ENCODE measurements around the gene PKD2L1. TPM values are rescaled to one million over a fixed set of nuclear protein-coding genes. Genes with fewer than 3 reads are reported as not detected.

PKD2L1 gene
- total and polyA plus RNA-seq, 2 of the 8 experiments (the other 6 are each of a cell fraction or from before 2014, with no cell fraction given), result 0.20 to 0.33 TPM

DNA sequence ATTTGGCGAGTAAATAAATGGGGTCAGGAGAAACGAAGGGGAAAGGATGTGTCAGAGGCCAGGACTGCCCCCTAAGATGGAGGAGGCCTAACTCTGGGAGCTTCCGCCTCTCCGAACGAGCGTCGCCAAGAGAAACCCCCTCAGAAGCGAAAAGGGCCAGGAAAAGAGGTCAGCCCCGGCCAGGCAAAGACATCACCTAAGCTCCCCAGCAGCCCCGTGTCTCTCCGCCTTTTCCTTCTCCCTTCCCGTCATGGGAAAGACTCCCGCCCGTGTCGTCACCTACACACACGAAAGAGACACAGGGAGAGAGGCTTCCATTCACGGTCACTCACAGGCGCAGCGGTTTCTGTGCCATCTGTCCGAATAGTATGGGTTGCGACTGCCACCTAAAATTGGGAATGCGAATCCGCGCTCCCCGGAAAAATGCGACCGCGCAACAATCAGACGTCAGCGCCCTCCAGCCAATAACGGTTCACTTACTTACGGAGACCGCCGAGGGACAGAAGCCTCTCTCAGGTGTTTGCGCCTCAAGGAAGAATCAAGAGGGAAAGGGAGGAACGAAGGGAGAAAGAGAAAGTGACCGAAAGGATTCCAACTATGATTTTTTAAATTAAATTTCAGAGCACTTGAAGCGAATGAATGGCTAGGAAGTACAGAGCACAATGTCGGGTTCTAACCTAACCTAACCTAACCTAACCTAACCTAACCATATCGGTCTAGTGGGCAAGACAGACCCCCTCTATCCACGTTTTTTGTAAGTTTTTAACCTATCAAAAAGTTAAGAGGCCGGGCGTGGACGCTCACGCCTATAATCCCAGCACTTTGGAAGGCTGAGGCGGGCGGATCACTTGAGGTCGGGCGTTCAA, 62.6 kb downstream of the PKD2L1 start, which contains the start of gene CWF19L1:
Gene CWF19L1 (minus strand): TSS at position 400 of the 866 bp plus-strand sequence. CDS start 45 bp downstream, at position 355.
- H2BK15ac ChIP-seq (ENCODE audit: low read length), result no peak within 1 kb of the TSS
- POLR2A ChIA-PET (ENCODE audit: partially characterized antibody), result interaction anchor here (0.7 to 1.3 kb wide), 7 partner anchors 8 to 107 kb away, joined by 3 to 9 read pairs (median 4); partner anchors contain the start of gene BLOC1S2
- peak within 1 kb of the TSS; percentile 88 for H2BK5ac ChIP-seq (ENCODE audit: low read depth, low read length)
- TF ChIP-seq SIRT6 (IDR thresholded peaks at IDR 0.05; ENCODE audit: low read length) (no peak), SP1 (IDR thresholded peaks at IDR 0.05; ENCODE audit: low read depth, low read length) (peak; percentile 83), RBBP5 (IDR thresholded peaks at IDR 0.05; ENCODE audit: borderline replicate concordance, low read depth, low read length) (no peak), GABPA (IDR thresholded peaks at IDR 0.05; ENCODE audit: borderline replicate concordance, insufficient read depth, low read length) (no peak), CHD1 (IDR thresholded peaks at IDR 0.05; ENCODE audit: low read depth, low read length) (no peak), CREB1 (IDR thresholded peaks at IDR 0.05) (peak; percentile 97), NANOG (IDR thresholded peaks at IDR 0.05; ENCODE audit: insufficient read depth, low read depth, low read length, poor library complexity, severe bottlenecking) (no peak), POLR2A (IDR thresholded peaks at IDR 0.05; ENCODE audit: control extremely low read depth in 1 of 2, low read depth in 2 of 2, low read length in 2 of 2) (peak; percentile 50 to 87; a peak in 2 of 3 replicates), ASH2L (IDR thresholded peaks at IDR 0.05; ENCODE audit: low read length) (peak; percentile 58)
- TF ChIP-seq, protein P1, sequence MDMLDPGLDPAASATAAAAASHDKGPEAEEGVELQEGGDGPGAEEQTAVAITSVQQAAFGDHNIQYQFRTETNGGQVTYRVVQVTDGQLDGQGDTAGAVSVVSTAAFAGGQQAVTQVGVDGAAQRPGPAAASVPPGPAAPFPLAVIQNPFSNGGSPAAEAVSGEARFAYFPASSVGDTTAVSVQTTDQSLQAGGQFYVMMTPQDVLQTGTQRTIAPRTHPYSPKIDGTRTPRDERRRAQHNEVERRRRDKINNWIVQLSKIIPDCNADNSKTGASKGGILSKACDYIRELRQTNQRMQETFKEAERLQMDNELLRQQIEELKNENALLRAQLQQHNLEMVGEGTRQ (IDR thresholded peaks at IDR 0.05; ENCODE audit: low read length), result no peak

More for the DNA sequence above, 62.6 kb downstream of the PKD2L1 start, which contains the start of gene CWF19L1:
- Histone ChIP-seq H3K9ac (replicated peaks in 1 of 4; ENCODE audit: extremely low read depth in 1 of 4, low read depth in 3 of 4, low read length in 3 of 4) (peak within 1 kb of the TSS; percentile 88 to 97 (median 94)), H3K14ac (ENCODE audit: insufficient read length) (no peak within 1 kb of the TSS), H4K5ac (ENCODE audit: insufficient read length, low read depth, low read length) (peak within 1 kb of the TSS; percentile 77), H3K27ac (ENCODE audit: low read depth, low read length) (peak within 1 kb of the TSS; percentile 86; the same call in 1 of the 2 replicates), H3K23ac (ENCODE audit: insufficient read length) (no peak within 1 kb of the TSS), H2BK12ac (ENCODE audit: low read depth, low read length) (peak within 1 kb of the TSS; percentile 80; the same call in 1 of the 2 replicates), H4K20me1 (replicated peaks in 1 of 2; ENCODE audit: control insufficient read depth in 1 of 2, insufficient read depth in 2 of 2, low read length in 2 of 2) (no peaks in the 10 kb centered on the region), H3K4me3 (ENCODE audit: extremely low read depth in 1 of 4, insufficient read depth in 2 of 4, low read depth in 3 of 4, low read length in 4 of 4) (peak within 1 kb of the TSS; percentile 70 to 100 (median 99)), H3K27me3 (replicated peaks in 1 of 4; ENCODE audit: control insufficient read depth in 3 of 4, extremely low read depth in 1 of 4, insufficient read depth in 3 of 4, low read length in 3 of 4) (no peaks in the 10 kb centered on the region), H3K4ac (replicated peaks; ENCODE audit: insufficient read length, low read depth, low read length) (no peak within 1 kb of the TSS), H3K4me2 (ENCODE audit: insufficient read depth in 1 of 2, low read depth in 2 of 2, low read length in 2 of 2) (peak within 1 kb of the TSS; percentile 42 to 95), H3K36me3 (ENCODE audit: control insufficient read depth in 2 of 4, insufficient read depth in 4 of 4, low read length in 3 of 4) (no peaks in the 10 kb centered on the region), H2BK20ac (ENCODE audit: low read length) (no peak within 1 kb of the TSS), H3K23me2 (ENCODE audit: low read depth, low read length) (peaks cover 4% of the 10 kb centered on the region; the same call in 1 of the 2 replicates), H3K4me1 (replicated peaks in 1 of 4; ENCODE audit: control insufficient read depth in 3 of 4, insufficient read depth in 4 of 4, low read length in 3 of 4) (peaks cover 0 to 3% (median 0%) of the 10 kb centered on the region in 4 experiments; a peak in 4 of 7 replicates), H3K18ac (ENCODE audit: extremely low read depth, low read length) (no peak within 1 kb of the TSS; the same call in 1 of the 2 replicates), H2AFZ (ENCODE audit: low read length) (peak within 1 kb of the TSS; percentile 99), H3K56ac (replicated peaks; ENCODE audit: insufficient read length, low read depth, low read length) (no peak within 1 kb of the TSS), H3K9me3 (ENCODE audit: insufficient read depth in 2 of 2, low read depth in 1 of 2, low read length in 1 of 2) (no peaks in the 10 kb centered on the region), H2BK120ac (replicated peaks; ENCODE audit: low read depth, low read length) (no peak within 1 kb of the TSS), H4K8ac (ENCODE audit: extremely low read depth, insufficient read depth, low read length) (peak within 1 kb of the TSS; percentile 99; the same call in 1 of the 2 replicates), H3K79me2 (ENCODE audit: control insufficient read depth in 1 of 2, insufficient read depth in 2 of 2, low read length in 2 of 2) (peaks cover 0 to 24% of the 10 kb centered on the region in 2 experiments; a peak in 2 of 4 replicates), H2AK5ac (ENCODE audit: low read depth, low read length) (no peak within 1 kb of the TSS), H4K91ac (replicated peaks; ENCODE audit: insufficient read length, low read length) (no peak within 1 kb of the TSS), H3K79me1 (ENCODE audit: low read depth, low read length) (no peaks in the 10 kb centered on the region; the same call in 1 of the 2 replicates)
- FAIRE-seq, result peak; percentile 75
- 8% methylated on average over 46 of the region's 49 CpGs; no CpG with 5 or more reads in 1 of the 2 experiments for WGBS, 2 experiments (ENCODE audit: extremely low coverage in 1 of 2, insufficient coverage in 1 of 2, insufficient read length in 1 of 2, insufficient replicate concordance in 2 of 2, low coverage in 1 of 2, low lambda C conversion rate in 2 of 2, missing lambda C conversion rate in 1 of 2)
- CTCF ChIA-PET (ENCODE audit: partially characterized antibody), result no interaction called here
- DNase-seq (ENCODE audit: low read depth in 1 of 2, low spot score in 2 of 2), result peak; percentile 67 to 96

Data from H1 (cell line).